Activated T-helper 2 cell treated with anti-CD3 and anti-CD28 coated beads, Interferon-gamma antibody, Interleukin-2, Interleukin-4, amounts not matched to agents 10 μg/mL and 5 μg/mL and 100 μg/mL, durations not matched to agents 14 hours and 24 hours and 36 hours (primary cell): Measurements from ENCODE around the gene MALRD1. TPM values are rescaled to one million over a fixed set of nuclear protein-coding genes. Genes with fewer than 3 reads are reported as not detected.

Experiments used
- DNase-seq: peaks from one replicate; pipeline ENCODE4 v3.0.0; 2021; ENCODE audit warnings: low spot score
- H3K27ac Mint-ChIP-seq: one replicate; pipeline ENCODE4 v1.8.0; 2021; ENCODE audit warnings: mixed read lengths
- H3K27me3 Mint-ChIP-seq: one replicate; pipeline ENCODE4 v1.8.0; 2021; ENCODE audit warnings: low read depth, mixed read lengths
- H3K36me3 Mint-ChIP-seq: one replicate; pipeline ENCODE4 v1.8.0; 2021; ENCODE audit warnings: low read depth, mixed read lengths
- H3K4me1 Mint-ChIP-seq: one replicate; pipeline ENCODE4 v1.8.0; 2021; ENCODE audit warnings: low read depth, mixed read lengths
- H3K4me3 Mint-ChIP-seq: one replicate; pipeline ENCODE4 v1.8.0; 2021; ENCODE audit warnings: low read depth, mild to moderate bottlenecking, moderate library complexity, mixed read lengths
- H3K9me3 Mint-ChIP-seq: one replicate; pipeline ENCODE4 v1.8.0; 2021; ENCODE audit warnings: mixed read lengths
- intact Hi-C: fragments of 100-400 bp; cut with micrococcal nuclease; formaldehyde crosslinking; loops from one replicate; pipeline ENCODE4 v1.15.1; 2023
- total RNA-seq: library from RNA; stranded (reverse); gene quantifications from 2 replicates; pipeline ENCODE4 v1.2.3, GENCODE V29; 2022

The MALRD1 gene
- total RNA-seq, 1 donor from 2014 or later = not detected

DNA sequence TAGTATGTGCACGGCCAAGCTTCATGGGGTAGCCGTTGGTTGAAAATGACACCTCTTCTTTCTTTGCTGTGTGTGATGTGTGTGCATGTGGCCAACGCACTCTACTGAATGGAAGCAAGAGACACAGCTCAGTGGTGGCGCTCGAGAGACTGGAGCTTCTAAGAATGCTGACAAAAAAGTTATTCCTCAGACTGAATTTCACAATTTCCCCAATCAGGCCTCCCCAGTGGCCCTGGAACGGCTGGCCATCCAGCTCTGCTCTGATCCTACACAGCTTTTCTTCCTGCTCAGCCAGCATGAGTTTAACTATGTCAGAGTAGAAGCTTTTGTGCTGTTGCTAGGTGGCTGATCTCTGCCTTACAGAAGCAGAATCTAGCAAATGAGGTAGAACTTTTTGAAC lies 581.0 kb downstream of the MALRD1 start:
- Mint-ChIP-seq H3K36me3 (no peaks in the 10 kb centered on the region), H3K4me3 (no peak overlapping the region), H3K9me3 (peaks cover 6% of the 10 kb centered on the region), H3K27me3 (no peaks in the 10 kb centered on the region), H3K4me1 (no peaks in the 10 kb centered on the region), H3K27ac (no peak overlapping the region)
- intact Hi-C loops = no loop called here
- DNase-seq = no peak

DNA sequence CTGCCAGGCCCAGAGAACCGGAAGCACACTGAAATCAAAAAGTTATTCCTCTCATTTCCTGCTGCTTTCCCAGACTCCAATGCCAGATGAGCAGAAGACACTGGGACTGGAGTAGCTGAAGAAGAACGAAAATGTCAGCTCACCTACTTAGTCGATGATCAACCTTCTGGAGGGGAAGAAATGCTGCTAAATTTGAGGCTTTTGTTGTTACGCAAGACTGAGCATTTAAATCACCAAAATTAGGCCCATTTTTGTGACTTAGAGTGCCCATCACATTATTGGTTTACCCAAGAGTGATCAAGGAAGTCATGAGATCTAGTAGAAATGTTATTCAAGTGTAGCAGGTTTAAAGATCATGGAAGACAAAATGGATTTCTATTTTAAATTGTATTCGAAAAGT lies 585.6 kb downstream of the MALRD1 start:
- Mint-ChIP-seq H3K4me3 (no peak overlapping the region), H3K36me3 (no peaks in the 10 kb centered on the region), H3K4me1 (no peaks in the 10 kb centered on the region), H3K9me3 (peaks cover 18% of the 10 kb centered on the region), H3K27ac (no peak overlapping the region), H3K27me3 (no peaks in the 10 kb centered on the region)
- intact Hi-C loops = no loop called here
- DNase-seq = no peak

DNA sequence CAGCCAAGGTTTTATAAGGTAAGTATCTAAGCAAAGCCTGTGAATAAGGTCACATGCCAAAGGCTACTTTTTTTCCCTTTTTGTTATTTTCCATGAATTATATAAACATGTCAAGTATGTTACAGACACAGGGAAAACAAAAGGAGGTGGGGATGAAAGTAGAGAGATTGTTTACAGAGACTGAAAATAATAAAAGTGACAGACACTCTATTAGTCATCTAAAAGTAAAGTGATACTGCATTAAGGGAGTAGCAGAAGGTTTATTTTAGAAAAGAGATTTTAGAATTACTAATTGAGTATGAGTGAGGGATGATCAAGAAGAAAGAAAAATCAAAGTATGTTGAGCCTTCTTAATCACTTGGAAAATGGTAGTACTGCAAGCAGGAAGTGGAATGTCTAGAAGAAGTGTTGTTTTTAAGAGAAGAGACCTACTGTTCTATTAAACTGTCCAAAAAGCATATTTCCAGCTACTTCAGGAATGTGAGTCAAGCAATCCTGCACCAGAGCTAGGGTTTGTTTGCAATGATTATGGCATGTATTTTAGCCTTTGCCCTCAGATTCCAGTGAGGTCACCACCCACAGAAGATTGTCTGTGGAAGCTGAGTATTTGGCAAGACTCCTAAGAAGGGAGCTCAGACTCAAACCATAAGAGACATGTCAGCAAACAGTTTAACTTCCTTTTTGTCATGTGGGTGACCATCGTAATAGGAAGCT lies 589.7 kb downstream of the MALRD1 start:
- H3K4me1 Mint-ChIP-seq = no peaks in the 10 kb centered on the region
- no peak for DNase-seq
- no peaks in the 10 kb centered on the region for H3K36me3 Mint-ChIP-seq
- no peaks in the 10 kb centered on the region for H3K27me3 Mint-ChIP-seq
- H3K9me3 Mint-ChIP-seq = peaks cover 18% of the 10 kb centered on the region
- intact Hi-C loops = no loop called here
- H3K27ac Mint-ChIP-seq = no peak overlapping the region
- no peak overlapping the region for H3K4me3 Mint-ChIP-seq

DNA sequence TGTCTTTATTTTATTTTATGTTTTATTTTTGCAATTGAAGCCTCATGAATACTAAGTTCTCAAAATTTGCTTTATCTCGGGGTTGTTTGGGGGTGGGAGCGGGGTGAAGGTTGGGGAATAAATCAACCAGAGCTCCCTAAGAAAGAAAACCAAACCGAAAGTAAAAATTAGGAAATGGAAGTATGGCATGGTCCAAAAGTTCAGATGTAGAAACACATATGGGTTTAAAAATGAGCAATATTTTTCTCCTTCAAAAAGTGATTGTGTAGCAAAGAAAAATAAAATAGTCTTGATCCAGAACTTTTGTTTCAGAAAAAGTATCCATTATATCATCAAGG lies 590.3 kb downstream of the MALRD1 start:
- no peaks in the 10 kb centered on the region for H3K4me1 Mint-ChIP-seq
- no peaks in the 10 kb centered on the region for H3K27me3 Mint-ChIP-seq
- H3K4me3 Mint-ChIP-seq = no peak overlapping the region
- H3K27ac Mint-ChIP-seq = no peak overlapping the region
- H3K9me3 Mint-ChIP-seq = peaks cover 21% of the 10 kb centered on the region
- intact Hi-C loops = no loop called here
- H3K36me3 Mint-ChIP-seq = no peaks in the 10 kb centered on the region
- no peak for DNase-seq

DNA sequence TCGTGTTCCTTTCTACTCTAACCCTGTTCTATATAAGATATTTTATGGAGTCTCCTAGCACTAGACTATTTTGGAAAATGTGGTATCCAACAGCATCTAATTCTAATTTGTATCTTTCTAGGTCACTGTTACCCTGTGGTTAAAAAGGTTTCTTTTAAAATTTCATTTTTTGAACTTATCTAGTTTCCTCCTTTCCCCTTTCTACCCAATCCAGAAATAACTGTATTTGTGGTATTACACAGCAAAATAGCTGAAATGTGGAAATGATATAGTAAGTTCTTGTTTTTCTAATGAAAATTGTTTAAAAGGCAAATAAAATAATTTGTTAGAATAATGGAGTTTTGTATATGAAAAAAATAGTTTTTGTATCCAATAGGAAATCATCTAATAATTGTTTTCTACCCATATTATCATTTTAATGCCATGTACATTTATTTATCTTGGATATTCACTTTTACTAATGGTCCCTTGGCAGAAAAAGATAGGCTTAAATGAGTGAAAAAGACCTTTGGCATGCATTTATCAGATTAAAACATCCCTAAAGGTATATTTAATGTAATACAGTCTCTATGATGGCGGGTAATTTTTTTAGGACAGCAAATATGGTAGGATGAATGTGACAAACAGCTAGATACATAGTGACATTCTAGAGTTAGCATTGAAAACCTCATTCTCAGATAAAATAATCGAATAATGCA lies 592.1 kb downstream of the MALRD1 start:
- H3K36me3 Mint-ChIP-seq = no peaks in the 10 kb centered on the region
- H3K9me3 Mint-ChIP-seq = peaks cover 15% of the 10 kb centered on the region
- no peak overlapping the region for H3K27ac Mint-ChIP-seq
- H3K27me3 Mint-ChIP-seq = no peaks in the 10 kb centered on the region
- no peak overlapping the region for H3K4me3 Mint-ChIP-seq
- DNase-seq = no peak
- intact Hi-C loops = no loop called here
- no peaks in the 10 kb centered on the region for H3K4me1 Mint-ChIP-seq

DNA sequence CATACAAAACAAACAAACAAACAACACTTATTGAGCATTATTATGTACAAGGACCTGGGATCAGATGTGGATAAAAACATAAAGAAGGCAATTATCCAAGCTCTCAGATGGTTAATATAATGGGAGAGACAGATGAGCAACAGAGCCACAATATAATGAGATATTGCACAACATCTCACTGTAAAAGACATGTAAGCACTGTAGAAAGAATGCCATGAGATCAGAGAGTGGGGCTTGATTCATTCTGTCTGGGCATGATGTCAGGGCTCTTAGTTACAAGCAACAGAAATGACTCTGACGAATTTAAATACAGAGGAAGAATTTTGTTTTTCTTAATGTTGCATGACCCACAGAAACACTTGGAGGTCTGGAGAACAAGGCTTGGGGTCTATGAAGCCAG lies 602.9 kb downstream of the MALRD1 start:
- no peaks in the 10 kb centered on the region for H3K4me1 Mint-ChIP-seq

DNA sequence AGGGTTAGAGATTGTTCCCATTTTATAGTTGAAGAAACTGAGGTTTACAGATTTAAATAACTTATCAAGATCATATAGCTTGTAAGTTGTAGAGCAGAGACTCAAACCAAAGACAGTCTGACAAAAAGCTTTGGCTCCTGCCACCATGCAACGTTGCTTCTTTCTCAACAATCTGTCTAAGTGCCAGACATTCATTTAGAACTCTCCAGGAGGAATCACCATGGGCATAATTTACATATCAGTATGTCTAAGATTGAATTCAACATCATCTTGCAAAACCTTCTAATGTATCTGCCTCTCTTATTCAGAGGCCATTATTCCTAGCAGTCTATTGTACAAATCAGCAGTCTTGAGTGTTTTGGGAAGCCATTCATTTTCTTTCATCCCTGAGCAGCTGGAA lies 604.1 kb downstream of the MALRD1 start:
- Mint-ChIP-seq H3K27me3 (no peaks in the 10 kb centered on the region), H3K36me3 (no peaks in the 10 kb centered on the region), H3K4me1 (no peaks in the 10 kb centered on the region), H3K9me3 (peaks cover 5% of the 10 kb centered on the region), H3K4me3 (no peak overlapping the region), H3K27ac (no peak overlapping the region)
- intact Hi-C loops = no loop called here
- DNase-seq = no peak

More for the DNA sequence above, 602.9 kb downstream of the MALRD1 start:
- Mint-ChIP-seq H3K4me3 (no peak overlapping the region), H3K27me3 (no peaks in the 10 kb centered on the region), H3K36me3 (no peaks in the 10 kb centered on the region), H3K27ac (no peak overlapping the region), H3K9me3 (peaks cover 5% of the 10 kb centered on the region)
- intact Hi-C loops = no loop called here
- no peak for DNase-seq

DNA sequence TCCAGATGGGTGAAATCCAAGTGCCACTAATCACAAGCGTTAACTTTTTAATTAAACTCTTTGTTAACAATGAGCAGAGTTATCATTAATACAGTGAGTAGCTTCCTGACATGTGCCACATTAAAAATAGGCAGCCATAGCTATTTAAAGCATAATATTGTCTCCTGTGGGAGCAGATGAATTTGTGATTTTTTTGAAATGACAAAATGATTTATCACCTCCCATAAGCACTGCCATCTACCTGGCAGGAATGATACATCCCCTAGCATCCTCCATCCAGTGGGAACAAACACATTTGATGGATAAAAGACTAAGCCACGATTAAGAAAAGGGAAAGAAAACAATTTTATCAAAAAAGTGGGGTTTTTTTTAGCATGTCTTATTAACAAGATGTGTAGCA lies 605.3 kb downstream of the MALRD1 start:
- Mint-ChIP-seq H3K4me1 (no peaks in the 10 kb centered on the region), H3K36me3 (no peaks in the 10 kb centered on the region), H3K4me3 (no peak overlapping the region), H3K9me3 (peaks cover 5% of the 10 kb centered on the region), H3K27ac (no peak overlapping the region), H3K27me3 (no peaks in the 10 kb centered on the region)
- intact Hi-C loops = no loop called here
- no peak for DNase-seq

DNA sequence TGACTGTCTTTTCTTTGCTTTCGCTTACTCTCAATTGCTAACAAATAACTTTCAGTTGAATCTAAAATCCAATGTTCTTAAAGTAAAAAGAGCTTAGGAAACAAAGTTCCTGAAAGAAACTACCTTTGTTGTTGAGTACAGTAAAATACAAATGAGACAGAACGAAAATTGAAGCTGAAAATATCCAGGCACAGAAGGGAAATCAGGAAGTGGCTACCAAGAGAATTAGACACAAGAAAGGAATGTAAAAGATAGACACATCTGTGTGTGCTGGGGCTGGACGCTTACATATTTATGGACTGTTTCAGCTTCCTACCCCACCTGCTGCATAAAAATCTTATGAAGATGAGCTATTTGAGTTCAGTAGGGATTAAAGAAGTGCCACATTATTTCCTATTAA lies 606.0 kb downstream of the MALRD1 start:
- Mint-ChIP-seq H3K27ac (no peak overlapping the region), H3K9me3 (peaks cover 5% of the 10 kb centered on the region), H3K4me1 (no peaks in the 10 kb centered on the region), H3K4me3 (no peak overlapping the region), H3K36me3 (no peaks in the 10 kb centered on the region), H3K27me3 (no peaks in the 10 kb centered on the region)
- no peak for DNase-seq
- intact Hi-C loops = no loop called here

DNA sequence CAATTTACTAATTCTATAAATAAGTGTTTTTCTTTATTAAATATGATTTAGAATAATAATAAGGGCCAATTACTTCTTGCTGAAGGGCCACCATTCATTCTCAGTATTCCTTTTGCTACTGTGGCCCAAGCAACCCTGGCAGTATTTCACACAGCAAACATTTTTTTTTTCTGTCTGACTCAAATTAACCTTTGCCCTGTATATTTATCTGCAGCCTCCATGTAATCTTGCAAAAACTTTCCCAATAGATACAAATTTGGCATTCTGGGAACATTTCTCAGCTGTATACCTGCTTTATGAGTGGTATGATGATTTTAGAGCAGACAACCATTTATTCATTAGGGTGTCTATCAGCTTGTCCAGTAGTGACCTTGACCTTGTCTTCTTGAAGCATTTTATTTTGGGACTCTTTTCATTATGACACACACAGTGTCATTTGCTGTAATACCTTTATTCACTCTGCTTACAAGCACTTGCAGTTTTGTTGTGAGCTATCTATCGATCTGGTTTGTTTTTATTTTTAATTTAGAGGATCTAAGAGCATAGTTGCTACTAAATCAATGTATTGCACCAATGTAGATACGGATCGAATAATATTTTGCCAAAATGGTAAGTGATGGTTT lies 607.9 kb downstream of the MALRD1 start:
- Mint-ChIP-seq H3K27me3 (no peaks in the 10 kb centered on the region), H3K9me3 (peaks cover 5% of the 10 kb centered on the region), H3K27ac (no peak overlapping the region), H3K4me1 (no peaks in the 10 kb centered on the region), H3K36me3 (no peaks in the 10 kb centered on the region), H3K4me3 (no peak overlapping the region)
- intact Hi-C loops = no loop called here
- no peak for DNase-seq

DNA sequence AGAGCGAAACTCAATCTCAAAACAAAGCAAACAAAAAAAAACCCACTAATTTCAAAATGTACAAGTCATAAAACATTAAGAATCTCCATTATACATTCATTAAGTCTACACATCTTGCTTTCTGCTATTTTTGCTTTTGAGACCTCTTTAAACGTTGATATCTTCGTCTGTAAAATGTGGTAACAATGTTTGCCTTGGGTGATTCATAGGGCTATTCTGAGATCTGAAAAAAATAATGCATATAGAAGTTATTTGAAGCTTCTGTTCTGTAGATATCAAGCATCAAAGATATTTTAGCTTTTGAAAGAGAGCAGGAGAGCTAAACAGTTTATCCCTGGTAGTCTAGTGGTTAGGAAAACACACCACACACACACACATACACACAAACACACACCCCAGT lies 609.5 kb downstream of the MALRD1 start:
- intact Hi-C loops = no loop called here
- no peak for DNase-seq
- H3K4me3 Mint-ChIP-seq = no peak overlapping the region
- H3K4me1 Mint-ChIP-seq = no peaks in the 10 kb centered on the region
- H3K27ac Mint-ChIP-seq = no peak overlapping the region
- H3K36me3 Mint-ChIP-seq = no peaks in the 10 kb centered on the region
- H3K9me3 Mint-ChIP-seq = peaks cover 2% of the 10 kb centered on the region
- no peaks in the 10 kb centered on the region for H3K27me3 Mint-ChIP-seq

DNA sequence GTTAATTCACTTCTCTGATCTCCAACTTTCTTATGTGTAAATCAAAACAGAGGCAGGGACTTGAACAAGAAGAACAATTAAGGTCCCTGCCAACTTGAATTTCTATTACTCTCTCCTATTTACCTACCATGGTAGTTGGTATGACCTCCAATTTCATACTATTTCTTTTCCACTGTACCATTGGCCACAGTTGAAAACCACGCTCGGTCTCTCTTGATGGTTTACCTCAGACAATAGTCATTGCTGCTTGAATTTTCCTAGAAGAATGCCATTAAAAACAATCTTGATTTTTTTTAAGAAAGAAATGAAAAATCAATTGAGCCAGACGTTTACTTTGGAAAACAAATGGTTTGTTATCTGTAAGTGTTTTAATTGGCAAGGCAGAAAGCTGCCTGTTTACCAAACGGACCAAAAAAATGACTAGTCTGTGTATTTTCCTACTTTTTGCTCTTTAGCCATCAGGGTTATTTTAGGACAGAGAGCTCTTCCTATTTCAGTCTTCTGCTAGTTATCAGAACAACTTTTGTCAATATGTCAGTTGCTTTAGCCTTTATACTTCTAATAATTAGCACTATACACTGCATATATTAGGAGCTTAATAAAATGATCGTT lies 610.1 kb downstream of the MALRD1 start:
- intact Hi-C loops = no loop called here

More for the DNA sequence above, 610.1 kb downstream of the MALRD1 start:
- H3K9me3 Mint-ChIP-seq = peaks cover 5% of the 10 kb centered on the region
- no peak overlapping the region for H3K27ac Mint-ChIP-seq
- no peaks in the 10 kb centered on the region for H3K36me3 Mint-ChIP-seq
- no peak for DNase-seq
- no peaks in the 10 kb centered on the region for H3K4me1 Mint-ChIP-seq
- H3K27me3 Mint-ChIP-seq = no peaks in the 10 kb centered on the region
- no peak overlapping the region for H3K4me3 Mint-ChIP-seq
